ENCODE measurements around the gene FABP3. TPM values are rescaled to one million over a fixed set of nuclear protein-coding genes. Genes with fewer than 3 reads are reported as not detected.

The FABP3 gene
- total and polyA plus RNA-seq, 2 donors = 5.2 to 31.9 TPM

DNA sequence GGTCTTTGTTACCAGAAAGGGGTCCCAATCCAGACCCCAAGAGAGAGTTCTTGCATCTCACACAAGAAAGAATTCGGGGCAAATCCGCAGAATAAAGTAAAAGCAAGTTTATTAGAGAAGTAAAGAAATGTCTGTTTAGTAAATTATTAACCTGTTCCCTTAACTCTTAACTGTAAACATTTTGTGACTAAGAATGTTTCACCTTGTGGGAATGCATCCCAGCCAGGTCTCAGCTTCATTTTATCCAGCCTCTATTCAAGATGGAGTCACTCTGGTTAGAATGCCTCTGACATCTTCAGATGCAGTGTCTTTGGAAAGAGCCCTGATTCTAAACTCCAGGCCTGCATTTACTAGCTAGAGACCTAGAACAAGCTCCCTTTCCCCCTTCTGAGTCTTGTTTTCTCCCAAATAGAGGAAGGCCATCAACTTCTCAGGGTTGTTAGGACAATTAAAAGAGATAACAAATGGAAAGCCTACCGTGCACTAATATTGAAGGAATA is 4.5 kb upstream of the FABP3 start:
- no peak overlapping the region for H3K4me3 ChIP-seq (ENCODE audit: low read length in 2 of 2)
- no peak overlapping the region for H3K27ac ChIP-seq (ENCODE audit: low read depth in 1 of 2, low read length in 1 of 2)
- WGBS = 99% methylated on average over 3 of the region's 3 CpGs
- peaks cover 4 to 14% of the 10 kb centered on the region in 2 donors for H3K4me1 ChIP-seq (ENCODE audit: control insufficient read depth in 2 of 2, insufficient read depth in 2 of 2, low read length in 2 of 2)
- H3K9me3 ChIP-seq (ENCODE audit: control insufficient read depth in 2 of 2, insufficient read depth in 1 of 2, low read length in 1 of 2) = peaks cover 0 to 3% of the 10 kb centered on the region in 2 donors
- peaks cover 0 to 14% of the 10 kb centered on the region in 2 donors for H3K27me3 ChIP-seq (ENCODE audit: control insufficient read depth in 2 of 2, insufficient read depth in 1 of 2, low read length in 1 of 2)
- DNase-seq (ENCODE audit: low read depth in 6 of 9, low spot score in 9 of 9) = no peak
- H3K36me3 ChIP-seq (ENCODE audit: control insufficient read depth in 2 of 2, insufficient read depth in 2 of 2, low read length in 1 of 2) = no peaks in the 10 kb centered on the region

DNA sequence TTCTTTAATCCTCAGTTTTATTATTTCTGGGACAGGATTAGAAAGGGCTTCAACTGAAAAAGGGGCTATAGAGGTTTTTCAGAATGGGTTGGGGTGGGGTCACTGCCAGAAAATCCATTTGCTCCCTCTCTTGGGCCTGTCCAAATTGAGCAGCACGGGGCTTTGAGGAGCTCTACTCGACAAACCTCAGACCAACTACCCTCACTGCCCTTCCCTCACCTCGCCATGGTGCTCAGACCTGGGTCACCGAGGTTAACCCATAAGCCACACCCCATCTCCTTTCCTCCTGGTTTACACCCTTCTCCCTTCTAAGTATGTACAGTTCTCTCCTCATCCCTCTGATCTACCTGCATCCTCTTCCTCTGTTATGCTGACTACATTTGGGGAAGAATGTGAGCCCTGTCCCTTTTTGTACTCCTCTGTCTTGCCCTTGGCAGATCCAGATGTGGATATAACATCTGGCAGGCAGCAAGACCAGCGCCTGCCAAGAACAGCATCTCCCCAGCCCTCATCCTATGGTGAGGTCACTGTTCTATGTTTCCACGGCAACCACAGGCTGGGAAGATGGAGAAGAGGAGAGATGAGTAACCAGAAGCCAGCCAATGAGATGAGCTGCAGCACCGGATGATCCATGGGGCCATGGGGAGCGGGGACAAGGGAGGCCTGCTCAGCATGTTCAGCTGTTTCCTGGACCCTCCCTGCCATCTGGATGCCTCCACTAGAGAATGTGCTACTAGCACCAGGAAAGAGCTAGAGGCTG is 3.7 kb upstream of the FABP3 start:
- no peak overlapping the region for H3K27ac ChIP-seq (ENCODE audit: low read depth in 1 of 2, low read length in 1 of 2)
- 94% methylated on average over 8 of the region's 8 CpGs for WGBS

DNA sequence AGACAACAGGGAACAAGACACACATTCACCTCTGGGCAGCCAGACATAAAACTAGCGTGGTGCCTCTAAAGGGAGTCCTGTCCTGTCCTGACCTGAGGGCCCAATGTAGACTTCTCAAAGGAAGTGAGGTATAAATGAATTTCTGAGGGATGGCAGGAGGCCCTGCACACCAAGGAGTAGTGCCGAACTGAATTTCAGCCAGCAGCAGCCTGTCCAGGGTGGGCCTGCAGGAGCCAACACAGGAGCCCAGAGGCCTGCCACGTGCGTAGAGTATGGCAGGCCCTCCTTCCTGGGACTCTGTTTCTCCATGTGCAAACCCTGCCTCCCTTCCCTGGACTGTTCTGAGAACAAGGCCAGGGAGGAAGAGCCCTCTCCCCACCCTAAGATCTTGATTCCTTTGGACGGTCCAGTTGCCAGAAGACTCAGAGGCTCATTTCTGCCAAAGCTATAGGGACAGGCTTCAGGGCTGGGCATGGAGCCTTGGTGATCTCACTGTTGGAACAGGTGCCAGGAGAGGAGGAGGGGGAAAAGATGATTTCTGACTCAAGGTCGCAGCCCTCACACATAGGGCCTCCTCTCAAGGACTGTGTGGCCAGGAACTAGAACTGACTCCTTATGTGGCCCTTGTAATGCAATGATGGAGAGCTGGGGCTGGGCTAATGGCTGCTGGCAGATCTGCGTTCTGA is 1.8 kb upstream of the FABP3 start:
- Histone ChIP-seq H3K27ac (ENCODE audit: low read depth in 1 of 2, low read length in 1 of 2) (no peak overlapping the region), H3K4me3 (ENCODE audit: low read length in 2 of 2) (no peak overlapping the region), H3K36me3 (ENCODE audit: control insufficient read depth in 2 of 2, insufficient read depth in 2 of 2, low read length in 1 of 2) (no peaks in the 10 kb centered on the region), H3K4me1 (ENCODE audit: control insufficient read depth in 2 of 2, insufficient read depth in 2 of 2, low read length in 2 of 2) (peaks cover 4 to 14% of the 10 kb centered on the region in 2 donors), H3K9me3 (ENCODE audit: control insufficient read depth in 2 of 2, insufficient read depth in 1 of 2, low read length in 1 of 2) (peaks cover 0 to 3% of the 10 kb centered on the region in 2 donors), H3K27me3 (ENCODE audit: control insufficient read depth in 2 of 2, insufficient read depth in 1 of 2, low read length in 1 of 2) (peaks cover 0 to 15% of the 10 kb centered on the region in 2 donors)
- 95% methylated on average over 7 of the region's 7 CpGs for WGBS
- DNase-seq (ENCODE audit: low read depth in 6 of 9, low spot score in 9 of 9) = no peak

More for the DNA sequence above, 3.7 kb upstream of the FABP3 start:
- Histone ChIP-seq H3K9me3 (ENCODE audit: control insufficient read depth in 2 of 2, insufficient read depth in 1 of 2, low read length in 1 of 2) (peaks cover 0 to 3% of the 10 kb centered on the region in 2 donors), H3K36me3 (ENCODE audit: control insufficient read depth in 2 of 2, insufficient read depth in 2 of 2, low read length in 1 of 2) (no peaks in the 10 kb centered on the region), H3K27me3 (ENCODE audit: control insufficient read depth in 2 of 2, insufficient read depth in 1 of 2, low read length in 1 of 2) (peaks cover 0 to 15% of the 10 kb centered on the region in 2 donors), H3K4me3 (ENCODE audit: low read length in 2 of 2) (no peak overlapping the region), H3K4me1 (ENCODE audit: control insufficient read depth in 2 of 2, insufficient read depth in 2 of 2, low read length in 2 of 2) (peaks cover 4 to 14% of the 10 kb centered on the region in 2 donors)
- no peak for DNase-seq (ENCODE audit: low read depth in 6 of 9, low spot score in 9 of 9)

DNA sequence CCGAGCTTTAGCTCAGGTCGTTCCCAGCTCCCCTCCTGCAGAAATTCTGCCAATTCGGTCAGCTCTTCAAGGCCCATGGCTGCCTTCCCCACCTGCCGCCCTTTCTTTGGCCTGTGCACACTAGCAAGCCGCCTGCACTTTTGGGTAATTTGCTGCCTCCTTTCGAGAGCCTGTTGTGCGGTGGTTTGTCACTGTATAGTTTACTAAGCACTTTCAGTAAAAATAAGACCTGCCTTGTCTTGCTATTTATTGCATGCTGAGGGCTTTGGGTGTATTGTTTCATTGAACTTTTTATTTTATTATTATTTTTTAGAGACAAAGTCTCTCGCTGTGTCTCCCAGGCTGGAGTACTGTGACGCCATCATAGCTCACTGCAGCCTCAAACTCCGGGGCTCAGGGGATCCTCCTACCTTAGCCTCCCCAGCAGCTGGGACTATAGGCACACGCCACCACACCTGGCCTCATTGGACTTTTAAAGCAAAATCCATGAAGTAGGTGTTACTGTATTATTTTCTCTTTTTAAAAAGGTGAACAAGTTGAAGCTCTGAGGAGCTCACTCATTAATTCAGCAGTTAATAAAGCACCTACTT is 1.1 kb upstream of the FABP3 start:
- H3K4me3 ChIP-seq (ENCODE audit: low read length in 2 of 2) = peak overlapping the region; percentile 38 to 43
- no peak overlapping the region for H3K27ac ChIP-seq (ENCODE audit: low read depth in 1 of 2, low read length in 1 of 2)
- H3K9me3 ChIP-seq (ENCODE audit: control insufficient read depth in 2 of 2, insufficient read depth in 1 of 2, low read length in 1 of 2) = peaks cover 0 to 3% of the 10 kb centered on the region in 2 donors
- H3K36me3 ChIP-seq (ENCODE audit: control insufficient read depth in 2 of 2, insufficient read depth in 2 of 2, low read length in 1 of 2) = no peaks in the 10 kb centered on the region
- H3K27me3 ChIP-seq (ENCODE audit: control insufficient read depth in 2 of 2, insufficient read depth in 1 of 2, low read length in 1 of 2) = peaks cover 0 to 15% of the 10 kb centered on the region in 2 donors
- H3K4me1 ChIP-seq (ENCODE audit: control insufficient read depth in 2 of 2, insufficient read depth in 2 of 2, low read length in 2 of 2) = peaks cover 4 to 14% of the 10 kb centered on the region in 2 donors
- peak in 1 of 9 donors; percentile 45 for DNase-seq (ENCODE audit: low read depth in 6 of 9, low spot score in 9 of 9)
- 39% methylated on average over 11 of the region's 11 CpGs for WGBS

DNA sequence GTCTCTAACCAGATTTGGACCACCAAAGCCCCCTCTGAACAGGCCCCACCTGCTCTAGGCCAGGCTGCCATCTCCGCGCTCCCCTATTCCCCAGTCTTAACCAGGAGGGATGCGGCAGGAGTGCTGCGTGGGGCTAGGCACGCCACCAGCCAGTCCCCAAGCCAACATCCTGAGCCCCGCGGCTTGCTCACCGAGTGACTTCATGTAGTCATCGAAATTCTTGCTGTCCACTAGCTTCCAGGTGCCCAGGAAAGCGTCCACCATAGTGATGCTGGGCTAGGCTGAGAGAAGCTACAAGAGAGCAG is 173 bp downstream of the FABP3 start:
- H3K27ac ChIP-seq (ENCODE audit: low read depth in 1 of 2, low read length in 1 of 2) = no peak overlapping the region
- peak overlapping the region in 1 of 2 donors; percentile 38 for H3K4me3 ChIP-seq (ENCODE audit: low read length in 2 of 2)
- no peaks in the 10 kb centered on the region for H3K36me3 ChIP-seq (ENCODE audit: control insufficient read depth in 2 of 2, insufficient read depth in 2 of 2, low read length in 1 of 2)
- DNase-seq (ENCODE audit: low read depth in 6 of 9, low spot score in 9 of 9) = no peak
- H3K27me3 ChIP-seq (ENCODE audit: control insufficient read depth in 2 of 2, insufficient read depth in 1 of 2, low read length in 1 of 2) = peaks cover 0 to 15% of the 10 kb centered on the region in 2 donors
- 57% methylated on average over 10 of the region's 10 CpGs for WGBS
- peaks cover 0 to 3% of the 10 kb centered on the region in 2 donors for H3K9me3 ChIP-seq (ENCODE audit: control insufficient read depth in 2 of 2, insufficient read depth in 1 of 2, low read length in 1 of 2)
- H3K4me1 ChIP-seq (ENCODE audit: control insufficient read depth in 2 of 2, insufficient read depth in 2 of 2, low read length in 2 of 2) = peaks cover 4 to 14% of the 10 kb centered on the region in 2 donors

DNA sequence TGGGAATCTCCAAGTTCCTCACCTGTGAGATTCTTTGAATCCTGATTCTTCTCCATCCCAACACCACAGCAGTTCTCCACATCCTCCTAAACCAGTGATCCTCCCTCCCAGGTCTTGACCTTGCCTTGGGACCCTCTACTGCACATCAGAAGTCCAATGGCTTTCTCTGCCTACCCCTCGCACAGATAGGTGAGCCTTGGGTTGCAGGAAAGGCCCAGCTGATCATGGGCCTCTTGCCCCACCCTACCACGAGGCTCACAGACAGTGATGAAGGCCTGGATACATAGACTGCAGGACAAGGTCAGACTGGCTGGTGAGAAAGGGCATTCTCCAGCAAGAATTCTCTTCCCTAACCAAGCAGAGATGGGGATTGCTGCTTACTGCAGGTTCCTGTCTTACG is 825 bp downstream of the FABP3 start:
- no peak overlapping the region for H3K4me3 ChIP-seq (ENCODE audit: low read length in 2 of 2)
- peaks cover 0 to 3% of the 10 kb centered on the region in 2 donors for H3K36me3 ChIP-seq (ENCODE audit: control insufficient read depth in 2 of 2, insufficient read depth in 2 of 2, low read length in 1 of 2)
- peaks cover 0 to 3% of the 10 kb centered on the region in 2 donors for H3K9me3 ChIP-seq (ENCODE audit: control insufficient read depth in 2 of 2, insufficient read depth in 1 of 2, low read length in 1 of 2)
- peaks cover 4 to 14% of the 10 kb centered on the region in 2 donors for H3K4me1 ChIP-seq (ENCODE audit: control insufficient read depth in 2 of 2, insufficient read depth in 2 of 2, low read length in 2 of 2)
- H3K27ac ChIP-seq (ENCODE audit: low read depth in 1 of 2, low read length in 1 of 2) = no peak overlapping the region
- peaks cover 0 to 15% of the 10 kb centered on the region in 2 donors for H3K27me3 ChIP-seq (ENCODE audit: control insufficient read depth in 2 of 2, insufficient read depth in 1 of 2, low read length in 1 of 2)
- no peak for DNase-seq (ENCODE audit: low read depth in 6 of 9, low spot score in 9 of 9)
- WGBS = 96% methylated on average over 3 of the region's 3 CpGs

DNA sequence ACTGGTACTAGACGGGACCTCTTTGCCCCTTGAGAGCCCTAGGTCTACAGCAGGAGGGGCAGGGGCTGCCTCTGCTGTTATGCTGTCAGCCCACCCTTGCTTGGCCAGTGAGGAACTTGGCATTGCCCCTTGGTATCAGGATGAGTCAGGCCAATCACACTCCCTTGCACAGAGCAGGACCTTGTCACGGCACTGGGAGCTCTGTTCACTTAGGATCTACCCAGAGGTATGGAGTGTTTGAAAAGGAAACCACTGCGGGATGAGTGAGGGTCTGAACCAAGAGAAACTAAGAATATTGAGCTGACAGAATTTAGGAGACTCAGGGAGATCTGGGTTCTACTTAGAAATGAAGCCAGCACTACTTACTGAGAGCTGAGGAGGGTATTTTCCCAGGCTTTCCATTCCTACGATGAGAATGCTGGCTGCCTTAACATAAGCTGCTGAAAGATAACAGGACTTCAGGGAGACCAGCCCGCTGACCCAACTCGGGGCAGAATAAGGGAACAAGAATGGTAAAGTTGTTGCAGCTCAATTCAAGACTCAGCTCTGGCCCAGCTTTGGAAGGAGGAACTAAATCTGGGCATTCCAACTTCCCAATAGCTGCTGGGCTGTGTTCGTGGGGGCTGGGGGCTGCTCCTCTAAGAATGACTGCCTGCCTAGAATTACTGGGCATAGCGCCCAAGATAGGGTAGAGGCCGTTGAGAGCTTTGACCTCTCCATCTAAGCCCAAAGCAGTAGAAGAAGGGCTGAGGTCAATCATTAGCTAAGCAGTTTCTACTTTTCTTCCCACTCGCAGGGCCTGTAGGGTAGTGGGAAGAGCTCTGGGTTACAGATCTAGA is 1.5 kb downstream of the FABP3 start:
- Histone ChIP-seq H3K4me1 (ENCODE audit: control insufficient read depth in 2 of 2, insufficient read depth in 2 of 2, low read length in 2 of 2) (peaks cover 4 to 14% of the 10 kb centered on the region in 2 donors), H3K4me3 (ENCODE audit: low read length in 2 of 2) (no peak overlapping the region), H3K27me3 (ENCODE audit: control insufficient read depth in 2 of 2, insufficient read depth in 1 of 2, low read length in 1 of 2) (peaks cover 0 to 15% of the 10 kb centered on the region in 2 donors), H3K27ac (ENCODE audit: low read depth in 1 of 2, low read length in 1 of 2) (no peak overlapping the region), H3K9me3 (ENCODE audit: control insufficient read depth in 2 of 2, insufficient read depth in 1 of 2, low read length in 1 of 2) (no peaks in the 10 kb centered on the region), H3K36me3 (ENCODE audit: control insufficient read depth in 2 of 2, insufficient read depth in 2 of 2, low read length in 1 of 2) (peaks cover 0 to 8% of the 10 kb centered on the region in 2 donors)
- WGBS = 87% methylated on average over 10 of the region's 10 CpGs
- DNase-seq (ENCODE audit: low read depth in 6 of 9, low spot score in 9 of 9) = no peak

DNA sequence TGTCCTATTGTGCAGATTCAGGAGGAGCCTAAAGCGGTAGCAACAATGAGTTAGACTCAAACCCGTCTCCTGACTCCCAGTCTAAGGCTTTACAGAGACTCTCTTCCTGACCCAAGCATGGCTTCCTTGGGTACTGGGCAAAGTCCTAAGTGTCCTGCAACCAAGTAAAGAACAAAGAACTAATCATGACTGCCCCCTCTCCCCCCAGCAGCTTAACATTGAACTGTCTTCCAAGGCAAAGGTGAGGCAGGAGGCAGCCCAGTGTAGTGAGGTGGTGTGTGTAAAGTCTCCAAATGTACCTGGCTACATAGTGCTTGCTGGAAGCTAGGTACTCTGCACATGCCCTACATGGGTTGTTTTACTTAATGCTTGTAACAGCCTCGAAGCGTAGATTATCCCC is 2.3 kb downstream of the FABP3 start:
- no peak for DNase-seq (ENCODE audit: low read depth in 6 of 9, low spot score in 9 of 9)
- no peaks in the 10 kb centered on the region for H3K9me3 ChIP-seq (ENCODE audit: control insufficient read depth in 2 of 2, insufficient read depth in 1 of 2, low read length in 1 of 2)
- peaks cover 4 to 14% of the 10 kb centered on the region in 2 donors for H3K4me1 ChIP-seq (ENCODE audit: control insufficient read depth in 2 of 2, insufficient read depth in 2 of 2, low read length in 2 of 2)
- H3K36me3 ChIP-seq (ENCODE audit: control insufficient read depth in 2 of 2, insufficient read depth in 2 of 2, low read length in 1 of 2) = peaks cover 4 to 14% of the 10 kb centered on the region in 2 donors
- H3K27me3 ChIP-seq (ENCODE audit: control insufficient read depth in 2 of 2, insufficient read depth in 1 of 2, low read length in 1 of 2) = peaks cover 0 to 15% of the 10 kb centered on the region in 2 donors
- 98% methylated on average over 4 of the region's 4 CpGs for WGBS
- H3K27ac ChIP-seq (ENCODE audit: low read depth in 1 of 2, low read length in 1 of 2) = no peak overlapping the region
- no peak overlapping the region for H3K4me3 ChIP-seq (ENCODE audit: low read length in 2 of 2)
